LNCAP (cell line): ENCODE data around the gene GBP1.

Source experiments
- TF ChIP-seq, protein P1 (sequence below): fragments of 450-650 bp; IDR thresholded peaks from 2 replicates; pipeline ENCODE4 v1.5.1; 2017; ENCODE audit warnings: mild to moderate bottlenecking

GBP1 gene

DNA sequence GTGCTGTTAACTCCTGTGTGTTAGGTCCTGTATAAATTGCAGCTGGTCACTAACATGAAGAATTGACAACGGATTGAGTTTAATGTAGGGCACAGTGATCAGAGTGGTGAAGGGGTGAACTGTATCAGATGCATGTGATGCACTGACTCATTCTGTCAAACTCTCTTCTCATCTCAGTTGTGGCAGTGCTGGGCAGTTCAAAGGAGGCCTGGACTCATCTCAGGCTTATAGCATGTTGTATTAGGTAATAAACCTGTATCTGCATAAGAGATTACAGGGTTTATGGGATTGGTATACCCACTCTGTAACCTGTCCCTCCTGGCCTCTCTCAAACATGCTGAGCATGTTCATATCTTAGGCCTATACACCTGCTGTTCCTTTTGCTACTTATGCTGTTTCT lies 29.9 kb downstream of the GBP1 start:
- TF ChIP-seq, protein P1, sequence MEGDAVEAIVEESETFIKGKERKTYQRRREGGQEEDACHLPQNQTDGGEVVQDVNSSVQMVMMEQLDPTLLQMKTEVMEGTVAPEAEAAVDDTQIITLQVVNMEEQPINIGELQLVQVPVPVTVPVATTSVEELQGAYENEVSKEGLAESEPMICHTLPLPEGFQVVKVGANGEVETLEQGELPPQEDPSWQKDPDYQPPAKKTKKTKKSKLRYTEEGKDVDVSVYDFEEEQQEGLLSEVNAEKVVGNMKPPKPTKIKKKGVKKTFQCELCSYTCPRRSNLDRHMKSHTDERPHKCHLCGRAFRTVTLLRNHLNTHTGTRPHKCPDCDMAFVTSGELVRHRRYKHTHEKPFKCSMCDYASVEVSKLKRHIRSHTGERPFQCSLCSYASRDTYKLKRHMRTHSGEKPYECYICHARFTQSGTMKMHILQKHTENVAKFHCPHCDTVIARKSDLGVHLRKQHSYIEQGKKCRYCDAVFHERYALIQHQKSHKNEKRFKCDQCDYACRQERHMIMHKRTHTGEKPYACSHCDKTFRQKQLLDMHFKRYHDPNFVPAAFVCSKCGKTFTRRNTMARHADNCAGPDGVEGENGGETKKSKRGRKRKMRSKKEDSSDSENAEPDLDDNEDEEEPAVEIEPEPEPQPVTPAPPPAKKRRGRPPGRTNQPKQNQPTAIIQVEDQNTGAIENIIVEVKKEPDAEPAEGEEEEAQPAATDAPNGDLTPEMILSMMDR: no peak

DNA sequence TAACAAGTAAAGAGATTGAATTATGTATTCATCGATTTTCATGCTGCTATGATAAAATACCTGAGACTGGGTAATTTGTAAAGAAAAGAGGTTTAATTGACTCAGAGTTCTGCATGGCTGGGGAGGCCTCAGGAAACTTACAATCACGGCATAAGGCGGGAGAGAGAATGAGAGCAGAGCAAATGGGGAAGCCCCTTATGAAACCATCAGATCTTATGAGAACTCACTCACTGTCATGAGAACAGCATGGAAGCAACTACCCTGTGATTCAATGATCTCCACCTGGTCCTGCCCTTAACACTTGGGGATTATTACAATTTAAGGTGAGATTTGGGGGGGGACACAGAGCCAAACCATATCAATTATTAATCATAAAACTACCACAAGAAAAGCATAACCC lies 39.1 kb downstream of the GBP1 start:
- TF ChIP-seq, protein P1: no peak

DNA sequence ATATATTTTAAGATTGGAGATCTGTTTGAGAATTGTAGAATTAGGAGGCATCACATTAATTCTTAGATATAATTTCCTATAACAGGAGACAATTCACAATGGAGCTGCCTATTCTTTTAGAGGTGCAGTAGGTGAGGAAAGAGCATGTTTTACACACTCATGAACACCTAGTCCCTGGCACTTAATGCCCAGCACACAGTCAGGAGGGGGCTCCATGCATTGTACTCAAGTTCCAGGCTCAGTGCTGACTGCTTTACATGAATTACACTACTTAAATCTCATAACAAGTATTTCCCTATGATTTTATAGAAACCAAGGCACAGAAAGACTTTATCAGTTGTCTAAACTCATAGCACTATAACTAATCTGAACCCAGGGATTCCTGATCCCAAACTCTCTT lies 42.0 kb downstream of the GBP1 start:
- TF ChIP-seq, protein P1: no peak

DNA sequence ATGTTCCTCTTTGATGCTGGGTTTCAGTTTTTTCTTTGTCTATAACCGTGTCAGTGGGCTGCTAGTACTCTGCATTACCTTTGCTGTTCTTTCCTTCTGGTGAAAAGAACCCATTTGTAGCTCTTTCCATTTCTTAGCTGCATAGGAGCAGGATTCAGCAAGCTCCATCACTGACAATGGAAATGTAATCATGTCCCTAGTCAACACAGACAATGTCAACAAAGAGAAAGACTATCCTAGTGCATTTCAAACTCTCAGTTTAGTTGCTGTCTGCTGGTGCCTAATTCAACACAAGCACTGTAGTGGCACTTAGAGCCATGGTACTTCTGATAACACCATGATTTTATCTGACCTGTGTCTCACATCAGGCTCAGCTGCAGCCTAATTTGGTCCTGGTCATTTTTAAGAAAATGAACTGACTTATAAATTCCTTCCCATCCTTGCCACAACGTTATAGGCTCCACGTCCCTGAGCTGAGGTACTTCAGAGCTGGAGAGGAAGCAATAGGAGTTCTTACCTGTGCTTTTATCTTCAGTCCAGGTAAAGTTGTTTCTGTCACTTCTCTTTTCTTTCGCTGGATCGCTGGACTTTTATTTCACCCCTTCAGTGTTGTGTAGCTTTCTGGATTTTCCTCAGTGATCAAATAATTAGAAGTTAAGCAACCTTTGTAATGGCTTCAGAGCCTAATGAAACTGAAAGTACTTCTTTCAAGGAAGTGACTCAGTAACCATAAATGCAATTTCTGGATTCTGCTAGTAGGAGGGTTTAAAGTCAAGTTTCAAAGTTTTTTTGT lies 42.6 kb downstream of the GBP1 start, which contains the start of gene GBP3:
Gene GBP3, minus strand, starts transcription at position 700 of the 793 bp plus-strand sequence. CDS start 2,145 bp downstream, outside the sequence.
- TF ChIP-seq, protein P1: no peak

DNA sequence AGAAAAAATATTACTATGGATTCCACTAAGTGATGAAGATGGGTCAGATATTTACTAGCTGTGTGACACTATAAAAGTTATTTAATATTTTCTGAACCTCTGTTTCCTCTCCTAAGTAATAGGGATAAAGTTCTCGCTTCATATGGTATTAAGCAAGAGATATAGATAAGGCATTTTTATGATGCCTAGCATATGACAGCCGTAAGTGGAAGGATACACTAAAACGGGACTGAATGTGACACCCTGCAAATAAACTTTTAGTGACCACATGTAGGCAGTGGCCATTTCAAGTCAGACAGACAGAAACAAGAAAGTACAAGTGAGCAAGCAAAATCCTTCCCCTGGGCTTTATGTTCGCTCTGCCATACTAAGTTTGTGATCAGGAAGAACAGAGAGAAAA lies 56.5 kb downstream of the GBP1 start:
- TF ChIP-seq, protein P1: no peak

DNA sequence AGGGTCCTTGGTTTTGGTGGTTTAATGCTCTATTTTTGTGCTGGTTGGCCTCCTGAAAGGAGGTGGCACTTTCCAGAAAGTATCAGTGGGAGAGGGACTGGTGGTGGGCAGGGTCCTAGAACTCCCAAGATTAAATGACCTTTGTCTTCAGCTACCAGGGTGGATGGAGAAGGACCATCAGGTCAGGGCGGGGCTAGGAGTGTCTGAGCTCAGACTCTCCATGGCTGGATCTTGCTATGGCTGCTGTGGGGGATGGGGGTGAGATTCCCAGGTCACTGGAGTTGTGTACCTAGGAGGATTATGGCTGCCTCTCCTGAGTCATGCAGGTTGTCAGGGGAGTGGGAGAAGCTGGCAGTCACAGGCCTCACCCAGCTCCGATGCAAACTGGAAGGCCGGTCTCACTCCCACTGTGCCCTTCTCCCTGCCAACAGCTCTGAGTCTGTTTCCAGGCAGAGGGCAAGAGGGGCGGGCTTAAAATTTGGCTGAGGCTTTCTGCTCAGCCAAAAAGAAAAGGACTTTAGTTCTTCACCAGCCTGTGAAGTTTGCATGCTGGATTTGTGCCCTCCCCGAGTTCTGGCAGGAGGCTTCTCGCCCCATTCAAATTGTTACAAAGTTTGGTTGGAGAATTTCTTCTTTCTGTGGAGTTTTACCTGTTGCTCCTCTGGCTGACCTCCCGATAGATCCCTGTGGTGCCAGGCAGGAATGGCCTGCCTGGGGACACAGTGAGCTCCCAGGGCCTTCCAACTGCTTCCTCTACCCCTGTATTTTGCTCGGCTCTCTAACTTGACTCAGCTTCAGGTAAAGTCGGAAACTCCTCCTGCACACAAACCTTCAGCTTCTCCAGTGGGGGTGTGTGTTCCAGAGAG lies 59.5 kb downstream of the GBP1 start:
- TF ChIP-seq, protein P1: no peak
